Left kidney (tissue), 2 donors: ENCODE data around the gene CNKSR1. TPM values are rescaled to one million over a fixed set of nuclear protein-coding genes. Genes with fewer than 3 reads are reported as not detected.
"Not testable (repeated sequence)": the region's sequence is repeated elsewhere in the genome, so short reads cannot be mapped to it uniquely, and the experiment has no call there.

Experiments
- DNase-seq: peaks from one replicate; pipeline ENCODE4 v3.0.0-alpha.2; 2013
- polyA plus RNA-seq: library from polyadenylated mRNA; unstranded; fragments of 120-200 nt; gene quantifications from one replicate; pipeline ENCODE4 v1.2.1, GENCODE V29; 2013; ENCODE audit not compliant: insufficient read length

Gene CNKSR1
- polyA plus RNA-seq, 1 donor: 15.4 TPM

GRCh38 chr1:26225033-26225831 lies 47.9 kb downstream of the CNKSR1 start:
- DNase-seq: peak; percentile 60

- not testable (repeated sequence) for DNase-seq
Measured at GRCh38 chr1:26230682-26231081, 53.4 kb downstream of the CNKSR1 start.

- DNase-seq: peak; percentile 96
Measured at GRCh38 chr1:26233903-26234643, 56.8 kb downstream of the CNKSR1 start, which contains the start of gene CEP85. Gene CEP85 (plus strand): TSS chr1:26234200. CDS start chr1:26239784, 5,584 bp downstream.

- DNase-seq: no peak
Measured at GRCh38 chr1:26234644-26235370, 57.5 kb downstream of the CNKSR1 start.

- no peak for DNase-seq
Measured at GRCh38 chr1:26237230-26237966, 60.1 kb downstream of the CNKSR1 start.

Other genes starting within 250 kb of the CNKSR1 start
- gene PAFAH2, start 179.4 kb upstream of the CNKSR1 start, polyA plus RNA-seq: 18.2 TPM
- 1.8 TPM for gene EXTL1, start 155.7 kb upstream of the CNKSR1 start, polyA plus RNA-seq
- 5.4 TPM for gene SLC30A2, start 131.4 kb upstream of the CNKSR1 start, polyA plus RNA-seq
- 1.2 TPM for gene TRIM63, start 109.9 kb upstream of the CNKSR1 start, polyA plus RNA-seq
- 20.1 TPM for gene PDIK1L, start 65.7 kb upstream of the CNKSR1 start, polyA plus RNA-seq
- 0.63 TPM for gene FAM110D, start 18.4 kb upstream of the CNKSR1 start, polyA plus RNA-seq
- not detected for gene C1orf232, start 8.5 kb upstream of the CNKSR1 start, polyA plus RNA-seq
- 11.7 TPM for gene ZNF593, start 7.6 kb upstream of the CNKSR1 start, polyA plus RNA-seq
- gene ZNF593OS, start 5.7 kb upstream of the CNKSR1 start, polyA plus RNA-seq: 1.4 TPM
- gene CATSPER4, start 13.1 kb downstream of the CNKSR1 start, polyA plus RNA-seq: 0.18 TPM
- gene CEP85, start 56.7 kb downstream of the CNKSR1 start, polyA plus RNA-seq: 24.9 TPM
- 87.2 TPM for gene SH3BGRL3, start 102.6 kb downstream of the CNKSR1 start, polyA plus RNA-seq
- gene UBXN11, start 129.1 kb downstream of the CNKSR1 start, polyA plus RNA-seq: 43.2 TPM
- gene CD52, start 140.5 kb downstream of the CNKSR1 start, polyA plus RNA-seq: 5.6 TPM
- gene CRYBG2, start 176.6 kb downstream of the CNKSR1 start, polyA plus RNA-seq: 0.65 TPM
- not detected for gene ZNF683, start 195.3 kb downstream of the CNKSR1 start, polyA plus RNA-seq
- gene LIN28A, start 233.3 kb downstream of the CNKSR1 start, polyA plus RNA-seq: 0.15 TPM